Measurements from ENCODE around the gene PDZD2.
"Not testable (repeated sequence)": the region's sequence is repeated elsewhere in the genome, so short reads cannot be mapped to it uniquely, and the experiment has no call there.

PDZD2 gene

DNA sequence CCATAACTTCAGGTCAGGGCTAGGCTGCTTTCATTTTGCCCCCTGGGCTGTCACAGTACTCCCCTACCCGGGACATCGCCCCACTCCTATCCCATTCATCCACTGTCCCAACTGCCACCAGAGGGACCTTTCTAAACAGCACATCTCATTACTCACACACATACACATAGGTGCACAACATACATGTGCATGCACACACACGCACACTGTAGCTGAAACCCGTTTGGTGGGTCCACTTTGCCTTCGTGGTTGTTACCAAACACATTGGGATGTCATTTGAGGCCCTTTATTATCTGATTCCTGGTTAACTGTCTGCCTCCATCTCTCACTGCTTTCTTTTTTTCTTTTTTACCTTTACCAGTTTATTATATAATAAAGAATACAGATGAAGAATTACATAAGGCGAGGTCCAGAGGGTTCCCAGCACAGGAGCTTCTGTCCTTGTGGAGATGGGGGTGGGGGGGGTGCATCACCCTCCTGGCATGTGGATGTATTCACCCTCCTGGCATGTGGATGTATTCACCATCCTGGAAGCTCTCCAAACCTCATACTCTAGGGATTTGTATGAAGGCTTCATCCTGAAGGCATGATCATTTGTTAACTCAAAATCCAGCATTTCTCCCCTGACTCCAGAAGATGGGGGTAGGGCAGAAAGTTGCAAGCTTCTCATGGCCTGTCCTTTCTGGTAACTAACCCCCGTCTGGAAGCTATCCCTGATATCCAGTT is 349.2 kb downstream of the PDZD2 start:
- no peak for DNase-seq

- no peak for DNase-seq
These were observed 351.2 kb downstream of the PDZD2 start for GRCh38 chr5:31990081-31990650.

DNA sequence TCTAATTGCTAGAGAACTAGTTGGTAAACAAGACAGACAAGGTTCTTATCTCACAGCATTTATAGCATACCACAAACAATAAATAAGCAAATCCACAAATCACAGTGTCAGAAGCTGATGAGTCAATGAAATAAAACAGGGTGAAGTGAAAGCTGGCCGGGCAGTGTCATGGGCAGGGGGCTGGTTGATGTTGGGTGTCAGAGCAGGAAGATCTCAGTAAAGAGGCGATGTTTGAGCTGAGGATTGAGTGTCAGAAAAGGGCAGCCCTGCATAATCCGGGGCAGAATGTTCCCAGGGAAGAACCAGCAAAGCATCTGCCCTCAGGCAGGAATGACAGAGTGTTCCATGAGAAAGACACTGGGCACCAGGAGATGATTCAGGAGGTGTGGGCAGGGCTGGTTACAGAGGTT is 351.8 kb downstream of the PDZD2 start:
- no peak for DNase-seq

GRCh38 chr5:31992377-31992776 is 353.4 kb downstream of the PDZD2 start:
- no peak for DNase-seq

GRCh38 chr5:31993165-31993961 is 354.4 kb downstream of the PDZD2 start:
- no peak for DNase-seq

- no peak for DNase-seq
These were observed 356.1 kb downstream of the PDZD2 start for GRCh38 chr5:31995006-31995405.

DNA sequence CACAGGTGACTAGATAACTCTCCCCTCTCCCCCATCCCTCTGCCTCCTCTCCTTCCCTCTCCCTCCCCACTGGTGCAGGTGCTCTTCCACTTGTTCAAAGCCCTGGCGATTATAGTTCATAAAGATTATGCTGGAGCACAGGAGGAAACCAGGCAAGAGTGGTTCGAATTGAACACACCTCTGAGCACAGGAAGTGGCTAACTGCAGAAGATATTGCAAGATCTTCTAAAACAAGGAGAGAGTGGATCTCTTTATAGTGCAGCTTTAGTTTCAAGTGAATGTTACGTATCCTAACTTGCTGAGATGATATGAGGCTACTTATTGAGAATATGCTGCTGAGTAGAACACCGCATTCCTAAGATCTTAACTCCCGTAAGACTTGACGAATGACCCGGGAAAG is 356.8 kb downstream of the PDZD2 start:
- DNase-seq, result no peak

DNA sequence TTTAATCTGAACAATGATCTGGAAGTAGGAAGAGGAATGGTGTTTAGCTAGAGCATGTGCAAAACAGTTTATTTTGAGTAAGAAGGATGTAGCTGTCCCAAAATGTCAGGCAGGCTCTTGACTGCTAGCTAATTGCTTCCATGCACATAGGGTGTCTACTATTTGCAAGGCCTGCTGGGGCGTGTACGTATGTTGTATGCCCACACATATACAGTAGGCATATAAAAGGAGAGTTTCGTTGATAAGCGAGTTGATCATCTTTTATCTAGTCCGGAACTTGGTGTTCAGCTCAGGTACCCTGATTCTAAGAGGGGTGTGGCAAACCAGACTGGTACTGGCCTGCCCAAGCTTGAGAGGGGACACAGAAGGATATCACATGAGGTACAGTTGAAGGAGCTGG is 358.0 kb downstream of the PDZD2 start:
- DNase-seq, result no peak

DNA sequence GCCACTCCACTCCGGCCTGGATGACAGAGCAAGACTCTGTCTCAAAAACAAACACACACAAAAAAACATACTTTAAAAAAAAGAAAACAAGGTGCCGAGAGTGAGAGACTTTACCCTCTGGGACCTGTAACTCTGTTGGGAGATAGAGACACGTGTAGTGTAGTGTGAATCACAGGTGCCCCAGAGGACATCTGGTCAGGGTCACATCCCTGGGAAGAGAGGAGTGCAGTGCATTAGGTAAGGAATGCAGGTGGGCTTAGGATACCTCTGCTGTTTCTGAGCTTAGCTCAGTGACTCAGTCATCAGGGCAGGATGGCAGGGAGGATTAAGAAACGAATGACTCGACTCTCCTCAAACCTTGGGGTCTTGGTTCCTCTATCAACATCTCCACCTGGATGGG is 360.5 kb downstream of the PDZD2 start:
- DNase-seq, result no peak

DNA sequence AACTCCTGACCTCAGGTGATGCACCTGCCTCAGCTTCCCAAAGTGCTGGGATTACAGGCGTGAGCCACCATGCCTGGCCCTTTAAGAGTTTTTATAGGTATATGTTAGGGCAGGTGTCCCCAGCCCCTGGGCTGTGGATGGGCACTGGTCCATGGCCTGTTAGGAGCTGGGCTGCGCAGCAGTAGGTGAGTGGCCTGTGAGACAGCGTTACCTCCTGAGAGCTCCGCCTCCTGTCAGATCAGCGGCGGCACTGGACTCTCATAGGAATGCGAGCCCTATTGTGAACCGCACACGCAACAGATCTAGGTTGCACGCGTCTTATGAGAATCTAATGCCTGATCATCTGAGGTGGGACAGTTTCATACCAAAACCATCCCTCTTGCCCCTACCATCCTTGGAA is 361.8 kb downstream of the PDZD2 start:
- no peak for DNase-seq

DNA sequence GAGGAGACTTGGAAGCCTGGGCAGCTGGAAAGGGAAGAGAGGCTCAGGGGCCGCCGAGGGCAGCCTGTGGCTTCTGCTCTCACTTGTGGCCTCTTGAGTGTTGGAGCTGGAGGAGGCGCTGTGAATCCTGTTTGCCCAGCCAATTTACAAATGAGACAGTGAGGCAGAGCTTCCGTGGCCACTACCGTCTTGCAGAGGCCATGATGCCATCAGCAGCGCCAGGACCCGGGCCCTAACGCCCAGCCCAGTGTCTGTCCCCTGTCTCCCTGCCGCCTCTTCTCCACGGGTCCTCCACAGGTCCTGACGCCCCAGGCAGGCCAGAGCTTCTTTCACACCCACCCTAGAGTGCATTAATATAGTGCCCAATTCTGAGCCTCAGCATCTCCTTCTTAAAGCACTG is 362.4 kb downstream of the PDZD2 start:
- DNase-seq, result no peak

GRCh38 chr5:32001707-32002106 is 362.8 kb downstream of the PDZD2 start:
- no peak for DNase-seq

DNA sequence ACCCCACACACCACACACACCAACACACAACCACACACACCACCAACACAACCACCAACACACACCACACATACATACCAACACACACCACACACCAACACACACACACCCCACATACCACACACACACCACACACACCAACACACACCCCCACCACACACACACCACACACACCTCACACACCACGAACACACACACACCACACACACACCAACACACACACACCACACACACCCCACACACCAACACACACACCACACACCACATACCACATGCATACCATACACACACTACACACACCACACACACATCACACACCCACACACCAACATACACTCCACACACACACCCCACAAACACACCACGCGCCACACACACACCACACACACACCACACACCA is 363.8 kb downstream of the PDZD2 start:
- DNase-seq, result no peak

GRCh38 chr5:32003981-32004380 is 365.1 kb downstream of the PDZD2 start:
- no peak for DNase-seq

GRCh38 chr5:32004404-32004803 is 365.5 kb downstream of the PDZD2 start:
- no peak for DNase-seq

DNA sequence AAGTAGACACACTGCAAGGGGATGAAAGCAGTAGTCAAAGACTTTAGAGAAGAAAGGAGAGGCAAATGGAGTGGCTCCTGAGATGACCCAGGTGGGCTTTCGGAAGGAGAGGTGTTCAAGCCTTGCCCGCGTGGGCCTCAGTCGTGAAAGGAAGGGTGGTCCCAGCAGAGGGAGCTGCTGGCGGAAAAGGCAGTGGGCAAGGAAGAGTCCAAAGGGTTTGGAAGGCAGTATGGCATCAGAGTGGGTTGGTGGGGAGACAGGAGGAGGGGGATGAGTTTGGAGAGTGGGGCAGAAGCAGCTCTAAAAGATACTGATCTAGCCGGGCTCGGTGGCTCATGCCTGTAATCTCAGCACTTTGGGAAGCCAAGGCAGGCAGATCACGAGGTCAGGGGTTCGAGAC is 369.8 kb downstream of the PDZD2 start:
- DNase-seq, result no peak

- DNase-seq, result no peak
These were observed 374.7 kb downstream of the PDZD2 start for GRCh38 chr5:32013658-32014057.

DNA sequence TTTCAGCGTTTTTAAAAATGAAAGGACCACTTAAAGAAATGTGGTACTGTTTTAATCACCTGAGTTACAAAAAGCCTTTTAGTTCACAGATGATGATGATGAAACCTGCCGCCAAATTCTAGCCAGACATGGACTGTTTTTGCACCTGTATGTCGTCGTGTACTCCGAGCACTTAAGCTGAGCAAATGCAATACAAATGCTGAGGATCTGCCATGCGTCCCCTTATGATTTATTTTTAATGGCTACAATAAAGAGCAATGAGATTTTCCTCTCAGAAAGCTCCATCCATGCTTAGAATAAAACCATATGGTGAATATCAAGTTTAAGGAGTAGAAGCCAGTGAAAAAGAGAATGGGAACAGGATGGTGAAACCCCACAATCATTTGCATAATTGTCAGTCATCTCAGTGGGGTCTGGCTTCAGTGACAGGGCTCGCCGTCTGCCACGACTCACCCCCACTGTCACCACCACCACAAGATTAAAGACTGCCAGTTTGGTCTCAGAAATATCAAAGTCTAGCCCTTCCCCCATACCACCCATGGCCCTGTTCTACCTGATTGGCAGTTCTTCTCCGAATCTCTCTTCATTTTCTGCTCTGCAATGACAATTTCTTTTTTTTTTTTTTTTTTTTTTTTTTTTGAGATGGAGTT is 375.3 kb downstream of the PDZD2 start:
- DNase-seq, result no peak

DNA sequence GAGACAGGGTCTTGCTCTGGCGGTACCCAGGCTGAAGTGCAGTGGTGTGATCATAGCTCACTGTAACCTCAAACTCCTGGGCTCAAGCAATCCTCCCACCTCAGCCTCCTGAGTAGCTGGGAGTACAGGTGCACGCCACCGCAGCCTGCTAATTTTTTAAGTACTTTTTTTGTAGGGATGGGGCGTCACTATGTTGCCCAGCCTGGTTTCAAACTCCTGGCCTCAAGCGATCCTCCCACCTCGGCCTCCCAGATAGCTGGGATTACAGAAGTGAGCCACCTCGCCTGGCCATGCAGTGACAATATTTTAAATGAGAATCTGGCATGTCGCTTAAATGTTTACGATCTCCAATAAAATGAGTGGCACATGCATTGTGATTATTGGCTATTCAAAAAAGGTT is 376.3 kb downstream of the PDZD2 start:
- DNase-seq, result not testable (repeated sequence)

DNA sequence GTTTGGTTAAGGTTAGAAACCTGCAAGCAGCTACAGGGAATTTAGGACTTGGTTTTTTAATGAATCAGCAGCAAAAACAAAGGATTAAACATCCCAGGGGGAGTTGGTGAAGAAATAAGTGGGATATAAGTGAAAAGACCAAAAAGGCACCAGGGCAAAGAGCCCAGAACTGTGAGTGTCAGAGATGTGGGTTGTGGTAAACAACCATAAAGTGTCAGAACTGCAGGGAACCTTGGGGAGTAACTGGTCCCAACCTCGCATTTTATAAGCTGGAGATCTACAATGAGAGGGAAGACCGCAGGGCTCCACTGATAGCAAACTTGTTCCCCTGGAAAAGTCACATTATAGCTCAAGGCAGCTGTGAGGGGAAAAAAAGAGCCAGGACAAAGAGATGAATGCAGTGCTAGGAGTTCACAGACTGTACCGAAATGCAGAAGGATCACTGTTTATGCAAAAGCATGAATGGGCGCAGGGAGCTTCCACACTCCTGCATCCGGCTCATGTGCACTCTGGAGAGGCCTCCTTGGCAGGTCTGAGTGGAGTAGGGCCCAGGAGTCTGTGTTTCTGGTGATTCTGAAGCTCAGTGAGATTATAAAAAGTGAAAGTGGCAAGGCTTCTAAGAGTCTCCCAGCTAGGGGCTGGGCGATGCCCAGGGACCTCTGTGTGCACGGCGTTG is 378.9 kb downstream of the PDZD2 start:
- DNase-seq, result no peak

- no peak for DNase-seq
These were observed 379.8 kb downstream of the PDZD2 start for GRCh38 chr5:32018476-32019436.

DNA sequence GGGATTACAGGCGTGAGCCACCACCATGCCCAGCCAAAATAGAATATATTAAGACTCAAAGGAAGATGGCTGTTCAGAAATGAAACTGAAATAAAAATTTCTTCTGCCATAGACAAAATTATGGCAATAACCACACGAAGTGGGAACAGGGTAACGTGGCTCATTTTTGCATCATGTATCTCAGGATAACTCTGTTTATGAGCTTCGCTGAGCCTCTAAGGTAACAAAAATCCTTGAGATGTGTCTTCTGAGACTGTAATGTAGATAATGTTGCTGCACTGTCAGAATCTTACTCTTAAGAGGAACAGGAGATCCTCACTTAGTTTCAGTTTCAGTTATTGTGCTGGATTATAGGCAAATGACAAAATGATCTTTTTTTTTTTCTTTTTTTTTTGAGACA is 381.3 kb downstream of the PDZD2 start:
- DNase-seq, result no peak
